Activated CD4-positive, alpha-beta memory T cell treated with anti-CD3 and anti-CD28 coated beads for 36 hours (primary cell): ENCODE results near the gene ATP1B4. TPM values are rescaled to one million over a fixed set of nuclear protein-coding genes. Genes with fewer than 3 reads are reported as not detected.
"Not testable (repeated sequence)": the region's sequence is repeated elsewhere in the genome, so short reads cannot be mapped to it uniquely, and the experiment has no call there.

Experiments used
- CTCF ChIA-PET: fragments of 350-600 bp; sonication (Branson Sonifier 250); formaldehyde crosslinking; loops from one replicate; lab custom pipeline; 2021; ENCODE audit warnings: antibody characterized with exemption, inconsistent platforms; lab: Charles Lee
- POLR2A ChIA-PET: fragments of 350-600 bp; sonication (Branson Sonifier 250); formaldehyde crosslinking; loops from one replicate; lab custom pipeline; 2021; ENCODE audit warnings: antibody characterized with exemption; lab: Charles Lee
- DNase-seq: peaks from one replicate; pipeline ENCODE4 v3.0.0-alpha.2; 2020
- H3K27ac Mint-ChIP-seq: one replicate; pipeline ENCODE4 v1.8.0; 2021; ENCODE audit warnings: mixed read lengths
- H3K27me3 Mint-ChIP-seq: one replicate; pipeline ENCODE4 v1.8.0; 2021; ENCODE audit warnings: mixed read lengths
- H3K36me3 Mint-ChIP-seq: one replicate; pipeline ENCODE4 v1.8.0; 2021; ENCODE audit warnings: mixed read lengths
- H3K4me1 Mint-ChIP-seq: one replicate; pipeline ENCODE4 v1.8.0; 2021; ENCODE audit warnings: low read depth, mixed read lengths
- H3K4me3 Mint-ChIP-seq: one replicate; pipeline ENCODE4 v1.8.0; 2021; ENCODE audit warnings: mild to moderate bottlenecking, mixed read lengths
- H3K9me3 Mint-ChIP-seq: one replicate; pipeline ENCODE4 v1.8.0; 2021; ENCODE audit warnings: mixed read lengths
- intact Hi-C: fragments of 100-400 bp; cut with micrococcal nuclease; formaldehyde crosslinking; loops from one replicate; pipeline ENCODE4 v1.15.1; 2023
- total RNA-seq, 2 experiments: library from RNA; stranded (reverse); gene quantifications; one replicate each; pipeline ENCODE4 v1.2.3, GENCODE V29; 2021

The ATP1B4 gene
- not detected for total RNA-seq

DNA sequence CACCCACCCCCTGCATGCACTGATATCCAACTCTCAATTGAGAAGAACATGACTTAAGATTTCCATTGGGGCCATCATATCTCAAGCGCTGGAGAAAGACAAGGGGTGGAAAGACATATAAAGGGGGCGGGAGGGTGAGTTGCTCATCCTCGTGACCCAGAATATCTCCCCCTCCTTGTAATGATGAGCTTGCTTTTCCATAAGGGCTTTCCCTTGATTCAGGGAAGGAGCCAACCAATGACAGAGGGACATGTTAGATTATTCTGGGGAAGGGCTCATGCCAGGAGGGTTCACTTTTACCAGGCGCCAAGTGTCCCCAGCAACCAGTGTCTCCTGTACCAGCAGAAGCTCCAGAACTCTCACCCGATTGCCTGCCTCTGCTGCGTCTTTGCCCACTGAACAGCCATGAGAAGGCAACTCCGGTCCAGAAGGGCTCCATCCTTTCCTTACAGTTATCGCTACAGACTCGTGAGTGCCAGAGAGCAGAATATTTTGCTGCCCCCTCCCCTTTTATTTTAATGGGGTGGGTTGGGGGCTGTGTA is at the start of gene ATP1B4:
Gene ATP1B4, plus strand, starts transcription at position 326 of the 542 bp plus-strand sequence. Its CDS starts 80 bp downstream, at position 406.
- no peaks in the 10 kb centered on the region for H3K36me3 Mint-ChIP-seq
- ChIA-PET CTCF (no interaction called here), POLR2A (no interaction called here)
- DNase-seq = no peak
- no peaks in the 10 kb centered on the region for H3K27me3 Mint-ChIP-seq
- no peak within 1 kb of the TSS for H3K4me3 Mint-ChIP-seq
- peaks cover 9% of the 10 kb centered on the region for H3K4me1 Mint-ChIP-seq
- no peaks in the 10 kb centered on the region for H3K9me3 Mint-ChIP-seq
- no peak within 1 kb of the TSS for H3K27ac Mint-ChIP-seq
- intact Hi-C loops = loop anchor here (10.0 kb wide), 1 partner anchor 113 kb away; no protein-coding TSS in a partner anchor

DNA sequence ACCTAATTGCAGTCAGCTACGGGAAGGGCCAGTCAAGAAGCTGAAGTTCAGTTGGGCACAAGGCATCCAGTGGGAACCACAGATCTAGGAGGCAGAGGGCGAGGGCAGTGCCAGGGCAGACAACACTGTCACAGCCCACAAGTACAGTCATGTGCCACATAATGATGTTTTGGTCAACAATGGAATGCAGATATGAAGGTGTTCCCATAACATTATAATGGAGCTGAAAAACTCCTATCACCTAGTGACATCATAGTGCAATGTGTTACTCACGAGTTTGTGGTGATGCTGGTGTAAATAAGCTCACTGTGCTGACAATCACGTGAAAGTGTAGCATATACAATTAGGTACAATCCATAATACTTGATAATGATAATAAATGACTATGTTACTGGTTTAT is 46.1 kb upstream of the ATP1B4 start:
- CTCF ChIA-PET = no interaction called here

DNA sequence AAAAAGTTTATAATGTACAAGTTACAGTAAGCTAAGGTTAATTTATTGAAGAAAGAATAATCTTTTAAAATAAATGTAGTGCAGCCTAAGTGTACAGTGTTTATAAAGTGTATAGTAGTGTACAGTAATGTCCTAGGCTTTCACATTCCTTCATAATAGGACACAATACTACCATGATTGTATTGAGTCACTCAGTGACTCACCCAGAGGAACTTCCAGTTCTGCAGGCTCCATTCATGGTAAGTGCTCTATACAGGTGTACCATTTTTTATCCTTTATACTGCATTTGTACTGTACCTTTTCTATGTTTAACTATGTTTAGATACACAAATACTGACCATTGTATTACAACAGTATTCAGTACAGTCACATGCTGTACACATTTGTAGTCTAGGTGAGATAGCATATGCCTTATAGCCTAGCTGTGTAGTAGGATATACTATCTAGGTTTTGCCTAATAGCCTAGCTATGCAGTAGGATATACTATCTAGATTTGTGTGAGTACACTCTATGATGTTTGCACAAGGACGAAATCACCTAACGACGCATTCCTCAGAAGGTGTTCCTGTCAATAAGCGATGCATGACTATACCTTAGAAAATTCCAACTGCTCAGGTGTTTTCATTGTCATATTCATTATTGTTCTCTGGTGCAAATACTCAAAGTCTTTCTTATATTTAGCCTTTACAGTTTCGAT is 45.2 kb upstream of the ATP1B4 start:
- ChIA-PET CTCF (interaction anchor here (1.1 kb wide), 1 partner anchor 118 kb away, joined by 3 read pairs; no protein-coding TSS in a partner anchor), POLR2A (no interaction called here)
- Mint-ChIP-seq H3K4me3 (no peak overlapping the region), H3K27me3 (no peaks in the 10 kb centered on the region), H3K9me3 (no peaks in the 10 kb centered on the region), H3K27ac (no peak overlapping the region), H3K4me1 (no peaks in the 10 kb centered on the region), H3K36me3 (no peaks in the 10 kb centered on the region)
- no peak for DNase-seq
- intact Hi-C loops = no loop called here

More for the DNA sequence above, 46.1 kb upstream of the ATP1B4 start:
- Mint-ChIP-seq H3K27me3 (peaks cover 2% of the 10 kb centered on the region), H3K9me3 (no peaks in the 10 kb centered on the region), H3K27ac (no peak overlapping the region), H3K36me3 (no peaks in the 10 kb centered on the region), H3K4me1 (no peaks in the 10 kb centered on the region), H3K4me3 (no peak overlapping the region)
- intact Hi-C loops = no loop called here
- POLR2A ChIA-PET = interaction anchor here (0.6 kb wide), 1 partner anchor 1280 kb away, joined by 4 read pairs; no protein-coding TSS in a partner anchor
- no peak for DNase-seq

DNA sequence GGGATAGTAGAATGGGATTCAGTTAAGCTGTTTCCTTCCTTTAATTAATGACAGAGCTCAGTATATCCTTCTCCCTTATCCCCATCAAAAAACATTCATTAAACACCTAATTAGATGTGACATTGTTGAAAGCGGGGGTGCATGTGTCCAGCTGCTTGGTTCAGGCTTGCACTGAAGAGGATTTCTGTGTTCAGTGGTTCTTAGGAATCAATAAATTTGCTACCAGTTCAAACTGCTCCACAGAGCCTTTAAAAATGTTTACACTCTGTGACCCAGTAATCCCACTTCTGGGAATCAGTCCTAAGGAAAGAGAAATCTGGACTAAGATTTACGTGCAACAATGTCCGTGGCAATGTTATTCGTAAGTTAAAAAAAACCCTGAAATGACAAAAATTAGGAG is 43.5 kb upstream of the ATP1B4 start:
- DNase-seq = no peak
- H3K4me1 Mint-ChIP-seq = no peaks in the 10 kb centered on the region
- H3K27ac Mint-ChIP-seq = no peak overlapping the region
- ChIA-PET POLR2A (no interaction called here), CTCF (no interaction called here)
- no peaks in the 10 kb centered on the region for H3K27me3 Mint-ChIP-seq
- no peak overlapping the region for H3K4me3 Mint-ChIP-seq
- H3K9me3 Mint-ChIP-seq = no peaks in the 10 kb centered on the region
- no peaks in the 10 kb centered on the region for H3K36me3 Mint-ChIP-seq
- intact Hi-C loops = no loop called here

DNA sequence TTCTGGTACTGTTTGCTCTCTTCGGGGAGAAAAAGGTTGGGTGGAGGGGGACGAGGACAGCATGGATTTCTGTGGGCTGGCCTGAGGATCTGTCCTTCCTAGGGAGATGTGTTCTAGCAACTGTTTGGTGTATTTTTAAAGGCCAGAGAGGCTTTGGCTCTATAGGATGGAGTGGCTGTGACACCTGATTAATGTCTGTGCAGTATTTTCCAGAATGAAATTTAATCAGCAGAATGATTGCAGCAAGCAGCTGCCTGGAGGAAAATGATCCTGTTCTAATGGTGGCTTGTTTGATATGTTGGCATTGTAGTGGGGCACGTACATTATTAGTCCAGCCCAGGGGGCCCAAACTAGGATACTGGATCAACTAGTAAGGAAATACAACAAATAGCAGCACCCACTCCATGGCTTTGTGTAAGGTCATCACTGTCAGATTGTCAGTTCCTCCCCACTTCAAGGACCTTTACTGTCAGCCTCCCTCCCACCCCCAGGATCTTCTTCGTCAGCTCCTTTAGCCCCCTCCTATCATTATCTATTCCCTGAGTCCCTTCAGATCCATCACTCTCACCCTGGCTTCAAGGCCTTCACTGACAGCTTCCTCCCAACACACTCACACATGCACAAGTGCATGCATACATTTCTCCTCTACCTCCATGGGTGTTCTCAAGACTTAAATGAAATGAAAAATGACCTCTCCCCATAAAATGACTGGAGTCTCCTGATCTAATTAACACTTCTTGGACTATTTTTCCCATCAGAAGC is 40.2 kb upstream of the ATP1B4 start:
- DNase-seq = no peak
- Mint-ChIP-seq H3K4me3 (no peak overlapping the region), H3K9me3 (no peaks in the 10 kb centered on the region), H3K4me1 (no peaks in the 10 kb centered on the region), H3K36me3 (no peaks in the 10 kb centered on the region), H3K27ac (no peak overlapping the region), H3K27me3 (no peaks in the 10 kb centered on the region)
- POLR2A ChIA-PET = no interaction called here
- intact Hi-C loops = no loop called here
- CTCF ChIA-PET = no interaction called here

GRCh38 chrX:120331116-120331515 is 30.8 kb upstream of the ATP1B4 start:
- Mint-ChIP-seq H3K4me3 (no peak overlapping the region), H3K4me1 (no peaks in the 10 kb centered on the region), H3K36me3 (no peaks in the 10 kb centered on the region), H3K27ac (no peak overlapping the region), H3K27me3 (no peaks in the 10 kb centered on the region), H3K9me3 (peaks cover 4% of the 10 kb centered on the region)
- intact Hi-C loops = no loop called here
- ChIA-PET CTCF (no interaction called here), POLR2A (no interaction called here)
- DNase-seq = no peak

DNA sequence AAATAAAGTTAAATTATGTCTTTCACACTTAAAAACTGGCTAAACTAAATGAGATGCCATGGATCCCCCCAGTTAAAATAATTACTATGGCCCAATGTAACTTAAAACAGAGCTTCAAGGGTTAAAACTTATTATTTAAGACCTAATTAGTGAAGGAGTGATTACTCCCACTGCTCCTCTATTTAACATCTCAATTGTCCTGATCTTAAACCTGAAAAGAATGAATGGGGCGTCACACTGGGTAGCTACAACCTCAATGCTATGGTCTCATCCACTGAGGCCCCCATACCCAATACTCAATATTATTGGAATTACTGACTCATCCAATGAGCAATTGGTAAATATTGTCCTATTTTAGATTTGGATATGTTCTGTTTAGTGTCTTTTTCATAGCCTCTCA is 29.5 kb upstream of the ATP1B4 start:
- no peak overlapping the region for H3K27ac Mint-ChIP-seq
- POLR2A ChIA-PET = no interaction called here
- intact Hi-C loops = no loop called here
- no peak for DNase-seq
- H3K4me1 Mint-ChIP-seq = no peaks in the 10 kb centered on the region
- H3K9me3 Mint-ChIP-seq = peaks cover 16% of the 10 kb centered on the region
- H3K27me3 Mint-ChIP-seq = no peaks in the 10 kb centered on the region
- no peaks in the 10 kb centered on the region for H3K36me3 Mint-ChIP-seq
- no peak overlapping the region for H3K4me3 Mint-ChIP-seq
- CTCF ChIA-PET = interaction anchor here (1.0 kb wide), 1 partner anchor 143 kb away, joined by 4 read pairs; no protein-coding TSS in a partner anchor

- intact Hi-C loops = no loop called here
- no peak for DNase-seq
- Mint-ChIP-seq H3K27ac (no peak overlapping the region), H3K4me3 (no peak overlapping the region), H3K9me3 (peaks cover 27% of the 10 kb centered on the region), H3K27me3 (no peaks in the 10 kb centered on the region), H3K36me3 (peaks cover 2% of the 10 kb centered on the region), H3K4me1 (no peaks in the 10 kb centered on the region)
- ChIA-PET POLR2A (no interaction called here), CTCF (no interaction called here)
These were observed 27.7 kb upstream of the ATP1B4 start for GRCh38 chrX:120334151-120334550.

GRCh38 chrX:120334603-120335002 is 27.3 kb upstream of the ATP1B4 start:
- Mint-ChIP-seq H3K4me3 (no peak overlapping the region), H3K9me3 (peaks cover 31% of the 10 kb centered on the region), H3K36me3 (peaks cover 2% of the 10 kb centered on the region), H3K27me3 (no peaks in the 10 kb centered on the region), H3K27ac (no peak overlapping the region), H3K4me1 (no peaks in the 10 kb centered on the region)
- intact Hi-C loops = no loop called here
- ChIA-PET POLR2A (no interaction called here), CTCF (no interaction called here)
- no peak for DNase-seq

DNA sequence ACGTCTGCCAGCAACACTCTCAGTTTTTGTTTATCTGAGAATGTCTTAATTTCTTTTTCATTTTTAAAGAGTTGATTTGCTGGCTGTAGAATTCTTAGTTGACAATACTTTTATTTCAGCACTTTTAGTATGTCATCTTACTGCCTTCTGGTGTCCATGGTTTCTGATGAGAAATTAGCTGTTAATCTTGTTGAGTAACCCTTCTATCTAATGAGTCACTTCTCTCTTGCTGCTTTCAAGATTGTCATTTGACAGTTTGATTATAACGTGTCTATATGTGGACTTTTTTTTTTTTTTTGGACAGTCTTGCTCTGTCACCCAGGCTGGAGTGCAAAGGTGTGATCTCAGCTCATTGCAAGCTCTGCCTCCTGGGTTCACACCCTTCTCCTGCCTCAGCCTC is 26.6 kb upstream of the ATP1B4 start:
- no peak overlapping the region for H3K4me3 Mint-ChIP-seq
- ChIA-PET POLR2A (no interaction called here), CTCF (interaction anchor here (0.6 kb wide), 1 partner anchor 18 kb away, joined by 3 read pairs; no protein-coding TSS in a partner anchor)
- H3K27me3 Mint-ChIP-seq = no peaks in the 10 kb centered on the region
- DNase-seq = no peak
- peaks cover 2% of the 10 kb centered on the region for H3K36me3 Mint-ChIP-seq
- intact Hi-C loops = no loop called here
- no peaks in the 10 kb centered on the region for H3K4me1 Mint-ChIP-seq
- H3K9me3 Mint-ChIP-seq = peaks cover 31% of the 10 kb centered on the region
- H3K27ac Mint-ChIP-seq = no peak overlapping the region

DNA sequence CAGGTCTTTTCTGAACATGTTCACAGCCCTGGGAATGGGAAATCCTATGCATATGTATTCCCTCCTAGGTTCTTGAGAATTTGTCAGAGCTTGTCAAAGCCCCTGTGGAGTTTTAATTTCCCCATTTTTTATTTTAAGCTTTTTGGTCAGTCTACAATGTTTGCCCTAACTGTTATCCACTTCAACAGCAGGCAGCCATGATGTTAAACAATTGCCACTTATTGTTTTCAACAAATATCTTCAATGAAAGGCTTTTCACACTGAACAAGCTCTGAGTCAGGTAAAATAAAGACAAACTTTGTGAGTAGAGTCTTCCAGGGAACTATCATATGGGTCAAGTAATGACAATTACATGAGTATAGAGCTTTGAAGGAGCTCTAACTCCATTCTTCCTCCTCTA is 25.0 kb upstream of the ATP1B4 start:
- ChIA-PET POLR2A (no interaction called here), CTCF (no interaction called here)
- no peak for DNase-seq
- Mint-ChIP-seq H3K36me3 (peaks cover 2% of the 10 kb centered on the region), H3K4me3 (no peak overlapping the region), H3K4me1 (no peaks in the 10 kb centered on the region), H3K9me3 (peaks cover 35% of the 10 kb centered on the region), H3K27ac (no peak overlapping the region), H3K27me3 (no peaks in the 10 kb centered on the region)
- intact Hi-C loops = no loop called here

- DNase-seq, CTCF ChIA-PET, H3K27ac Mint-ChIP-seq: not testable (repeated sequence)
These were observed 17.3 kb upstream of the ATP1B4 start for GRCh38 chrX:120344566-120344965.

More at GRCh38 chrX:120344566-120344965, 17.3 kb upstream of the ATP1B4 start:
- peaks cover 11% of the 10 kb centered on the region for H3K4me1 Mint-ChIP-seq
- H3K4me3 Mint-ChIP-seq, POLR2A ChIA-PET, H3K36me3 Mint-ChIP-seq, H3K9me3 Mint-ChIP-seq, intact Hi-C loops, H3K27me3 Mint-ChIP-seq: not testable (repeated sequence)
